Posterior vena cava (tissue), 2 donors: ENCODE data around the gene FAM89B. TPM values are rescaled to one million over a fixed set of nuclear protein-coding genes. Genes with fewer than 3 reads are reported as not detected.
A peak's percentile ranks its signal among the peaks of the same experiment; 100 is the strongest.

Experiments used
- DNase-seq: peaks from one replicate; pipeline ENCODE4 v3.0.0-alpha.2; 2020; ENCODE audit warnings: low spot score
- intact Hi-C, 2 donors: fragments of 100-400 bp; cut with DNase I; formaldehyde crosslinking; loops; one replicate each; pipeline versions ENCODE4 v1.14.1 to v1.14.2; 2022 to 2023
- total RNA-seq, 2 donors: library from RNA; stranded (reverse); fragmentation: NEBNext Ultra II Directional; extraction: Animal tissue kit (Norgen Biotek cat#: 25700); gene quantifications; one replicate each; pipeline ENCODE4 v1.2.1, GENCODE V29; 2021
- donor health status: DM: yes; HTN: yes; CAD: no.
- donor health status: DM: yes; HTN: yes; CAD: no.

The FAM89B gene
- total RNA-seq, 2 donors from 2014 or later: 43.3 to 53.0 TPM

GRCh38 chr11:65613091-65613928, 41.0 kb downstream of the FAM89B start:
- intact Hi-C loops: loop anchor here in 1 of 2 donors (5.0 kb wide), 1 partner anchor 36 kb away; the partner anchor contains the start of gene EHBP1L1
- no peak for DNase-seq

- DNase-seq: peak; percentile 100
- intact Hi-C loops: loop anchor here in 1 of 2 donors (2.0 kb wide), 1 partner anchor 37 kb away; no protein-coding TSS in a partner anchor
Observed at GRCh38 chr11:65615229-65615949, 43.1 kb downstream of the FAM89B start, which contains the start of gene PCNX3. Gene PCNX3, plus strand, starts transcription at chr11:65615776. Its CDS starts 536 bp downstream, at chr11:65616312.

GRCh38 chr11:65615950-65616574, 43.7 kb downstream of the FAM89B start:
- intact Hi-C loops: loop anchor here in 1 of 2 donors (2.0 kb wide), 1 partner anchor 37 kb away; no protein-coding TSS in a partner anchor
- DNase-seq: no peak

GRCh38 chr11:65616575-65617001, 44.2 kb downstream of the FAM89B start:
- no peak for DNase-seq
- intact Hi-C loops: loop anchor here in 1 of 2 donors (1.0 kb wide), 1 partner anchor 105 kb away; no protein-coding TSS in a partner anchor

- intact Hi-C loops: loop anchor here in 1 of 2 donors (1.0 kb wide), 1 partner anchor 104 kb away; no protein-coding TSS in a partner anchor
- no peak for DNase-seq
Observed at GRCh38 chr11:65617136-65617850, 45.0 kb downstream of the FAM89B start.

- DNase-seq: no peak
- intact Hi-C loops: loop anchor here in 1 of 2 donors (1.0 kb wide), 1 partner anchor 103 kb away; no protein-coding TSS in a partner anchor
Observed at GRCh38 chr11:65617990-65618751, 45.8 kb downstream of the FAM89B start.

- no peak for DNase-seq
- intact Hi-C loops: no loop called here
Observed at GRCh38 chr11:65618763-65619162, 46.4 kb downstream of the FAM89B start.

GRCh38 chr11:65619281-65619928, 47.1 kb downstream of the FAM89B start:
- intact Hi-C loops: no loop called here
- no peak for DNase-seq

GRCh38 chr11:65620666-65621065, 48.3 kb downstream of the FAM89B start:
- no peak for DNase-seq
- intact Hi-C loops: no loop called here

- intact Hi-C loops: no loop called here
Observed at GRCh38 chr11:65621460-65621859, 49.1 kb downstream of the FAM89B start.

GRCh38 chr11:65622011-65622410, 49.7 kb downstream of the FAM89B start:
- no peak for DNase-seq
- intact Hi-C loops: no loop called here

More at GRCh38 chr11:65621460-65621859, 49.1 kb downstream of the FAM89B start:
- no peak for DNase-seq

GRCh38 chr11:65623177-65623576, 50.8 kb downstream of the FAM89B start:
- DNase-seq: no peak
- intact Hi-C loops: no loop called here

Other genes with a start within 250 kb of the FAM89B start
- 10 to 100 TPM; 38.2 to 55.6 TPM for gene DPF2, start 238.7 kb upstream of the FAM89B start, total RNA-seq
- gene TIGD3, start 217.8 kb upstream of the FAM89B start, total RNA-seq: not detected
- gene SLC25A45, start 189.9 kb upstream of the FAM89B start, total RNA-seq: 1 to 10 TPM; 6.1 to 9.6 TPM
- 10 to 100 TPM; 19.0 to 20.7 TPM for gene FRMD8, start 185.9 kb upstream of the FAM89B start, total RNA-seq
- gene NEAT1, start 149.7 kb upstream of the FAM89B start, total RNA-seq: 1,000 to 10,000 TPM in 1 of 2 donors, 100 to 1,000 TPM in 1; 742 to 1,004 TPM
- 1,000 to 10,000 TPM; 9,235 to 9,828 TPM for gene MALAT1, start 73.5 kb upstream of the FAM89B start, total RNA-seq
- 10 to 100 TPM; 66.3 to 74.3 TPM for gene SCYL1, start 47.5 kb upstream of the FAM89B start, total RNA-seq
- 100 to 1,000 TPM; 127 to 196 TPM for gene LTBP3, start 14.2 kb upstream of the FAM89B start, total RNA-seq
- 10 to 100 TPM; 29.2 to 29.5 TPM for gene ZNRD2, start 2.1 kb upstream of the FAM89B start, total RNA-seq
- gene EHBP1L1, start 3.5 kb downstream of the FAM89B start, total RNA-seq: 100 to 1,000 TPM; 190 to 223 TPM
- gene KCNK7, start 23.3 kb downstream of the FAM89B start, total RNA-seq: under 1 TPM; 0.65 to 0.71 TPM
- gene MAP3K11, start 41.7 kb downstream of the FAM89B start, total RNA-seq: 10 to 100 TPM; 39.1 to 46.3 TPM
- 10 to 100 TPM; 21.3 to 22.6 TPM for gene PCNX3, start 43.2 kb downstream of the FAM89B start, total RNA-seq
- gene SIPA1, start 65.6 kb downstream of the FAM89B start, total RNA-seq: 10 to 100 TPM; 62.9 to 64.2 TPM
- gene RELA, start 90.4 kb downstream of the FAM89B start, total RNA-seq: 10 to 100 TPM; 57.6 to 80.8 TPM
- 10 to 100 TPM; 62.3 to 65.0 TPM for gene KAT5, start 139.7 kb downstream of the FAM89B start, total RNA-seq
- gene RNASEH2C, start 148.3 kb downstream of the FAM89B start, total RNA-seq: 10 to 100 TPM; 43.7 to 45.0 TPM
- gene AP5B1, start 208.4 kb downstream of the FAM89B start, total RNA-seq: 10 to 100 TPM; 10.7 to 15.3 TPM
- gene OVOL1, start 214.5 kb downstream of the FAM89B start, total RNA-seq: not detected